ENCODE measurements around the gene QSOX2. TPM values are rescaled to one million over a fixed set of nuclear protein-coding genes. Genes with fewer than 3 reads are reported as not detected.

QSOX2 gene
- total and polyA plus RNA-seq, 7 donors: 0.60 to 10.1 (median 3.5) TPM

DNA sequence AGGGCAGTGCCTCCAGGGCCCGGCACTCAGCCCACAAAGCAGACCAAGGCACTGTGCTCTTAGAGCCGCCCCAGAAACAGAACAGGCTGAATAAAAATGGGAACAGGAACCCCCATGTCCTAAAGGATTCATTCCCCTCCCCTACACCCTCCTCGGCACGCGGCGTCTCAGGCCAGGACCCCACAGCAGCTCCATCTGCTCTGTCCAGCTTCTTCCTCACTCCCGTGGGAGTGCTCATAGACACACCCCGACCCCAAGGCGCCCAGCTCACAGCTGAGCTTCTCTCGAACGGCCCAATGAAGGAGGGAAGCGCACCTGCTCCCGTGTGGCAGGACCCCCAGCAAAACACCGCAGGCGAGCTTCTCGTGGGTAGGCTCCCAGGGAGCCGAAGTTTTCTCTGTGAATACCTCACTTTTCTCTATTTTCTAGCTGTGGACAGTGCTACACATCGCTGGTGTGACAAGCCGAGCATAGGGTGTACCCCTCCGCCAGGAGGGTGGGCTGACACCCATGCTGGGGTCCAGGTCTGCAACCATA, 15.4 kb upstream of the QSOX2 start:
- no peak overlapping the region for H3K27ac ChIP-seq
- DNase-seq: no peak
- TF ChIP-seq POLR2A (IDR thresholded peaks at IDR 0.05) (no peak), EP300 (IDR thresholded peaks at IDR 0.05) (no peak), CTCF (IDR thresholded peaks at IDR 0.05) (no peak), POLR2AphosphoS5 (IDR thresholded peaks at IDR 0.05) (no peak)
- no peak overlapping the region for H3K4me3 ChIP-seq
- H3K36me3 ChIP-seq: no peaks in the 10 kb centered on the region
- H3K4me1 ChIP-seq: no peaks in the 10 kb centered on the region
- 79 to 83% methylated on average over 20 of the region's 20 CpGs for WGBS, 2 donors
- no peaks in the 10 kb centered on the region for H3K9me3 ChIP-seq
- intact Hi-C loops (cut with DNase I): no loop called here
- peaks cover 0 to 14% (median 2%) of the 10 kb centered on the region in 3 donors for H3K27me3 ChIP-seq

GRCh38 chr9:136260521-136260920, 14.9 kb upstream of the QSOX2 start:
- H3K4me3 ChIP-seq: no peak overlapping the region
- no peak for TF ChIP-seq CTCF (IDR thresholded peaks at IDR 0.05)
- TF ChIP-seq EP300 (IDR thresholded peaks at IDR 0.05): no peak
- TF ChIP-seq POLR2A (IDR thresholded peaks at IDR 0.05): no peak
- no peak for TF ChIP-seq POLR2AphosphoS5 (IDR thresholded peaks at IDR 0.05)
- DNase-seq: no peak
- 75 to 88% methylated on average over 10 of the region's 10 CpGs for WGBS, 2 donors
- H3K27ac ChIP-seq: no peak overlapping the region
- H3K4me1 ChIP-seq: no peaks in the 10 kb centered on the region
- H3K27me3 ChIP-seq: peaks cover 0 to 18% (median 4%) of the 10 kb centered on the region in 3 donors
- H3K36me3 ChIP-seq: no peaks in the 10 kb centered on the region
- H3K9me3 ChIP-seq: no peaks in the 10 kb centered on the region
- intact Hi-C loops (cut with DNase I): no loop called here

GRCh38 chr9:136259836-136260235, 14.2 kb upstream of the QSOX2 start:
- H3K4me3 ChIP-seq: no peak overlapping the region
- DNase-seq: no peak
- H3K27me3 ChIP-seq: peaks cover 0 to 24% (median 4%) of the 10 kb centered on the region in 3 donors
- no peaks in the 10 kb centered on the region for H3K36me3 ChIP-seq
- H3K4me1 ChIP-seq: no peaks in the 10 kb centered on the region
- intact Hi-C loops (cut with DNase I): no loop called here
- TF ChIP-seq POLR2AphosphoS5 (IDR thresholded peaks at IDR 0.05): no peak
- WGBS, 2 donors: 88 to 93% methylated on average over 17 of the region's 17 CpGs
- no peak overlapping the region for H3K27ac ChIP-seq
- no peaks in the 10 kb centered on the region for H3K9me3 ChIP-seq

- Histone ChIP-seq H3K27ac (no peak overlapping the region), H3K9me3 (no peaks in the 10 kb centered on the region), H3K27me3 (peaks cover 0 to 28% (median 4%) of the 10 kb centered on the region in 3 donors), H3K36me3 (no peaks in the 10 kb centered on the region), H3K4me3 (no peak overlapping the region), H3K4me1 (no peaks in the 10 kb centered on the region)
- DNase-seq: no peak
- 60 to 74% methylated on average over 4 of the region's 4 CpGs for WGBS, 2 donors
- intact Hi-C loops (cut with DNase I): no loop called here
- TF ChIP-seq CTCF (IDR thresholded peaks at IDR 0.05) (no peak), EP300 (IDR thresholded peaks at IDR 0.05) (no peak), POLR2A (IDR thresholded peaks at IDR 0.05) (no peak), POLR2AphosphoS5 (IDR thresholded peaks at IDR 0.05) (no peak)
These were observed 13.9 kb upstream of the QSOX2 start for GRCh38 chr9:136259517-136259813.

DNA sequence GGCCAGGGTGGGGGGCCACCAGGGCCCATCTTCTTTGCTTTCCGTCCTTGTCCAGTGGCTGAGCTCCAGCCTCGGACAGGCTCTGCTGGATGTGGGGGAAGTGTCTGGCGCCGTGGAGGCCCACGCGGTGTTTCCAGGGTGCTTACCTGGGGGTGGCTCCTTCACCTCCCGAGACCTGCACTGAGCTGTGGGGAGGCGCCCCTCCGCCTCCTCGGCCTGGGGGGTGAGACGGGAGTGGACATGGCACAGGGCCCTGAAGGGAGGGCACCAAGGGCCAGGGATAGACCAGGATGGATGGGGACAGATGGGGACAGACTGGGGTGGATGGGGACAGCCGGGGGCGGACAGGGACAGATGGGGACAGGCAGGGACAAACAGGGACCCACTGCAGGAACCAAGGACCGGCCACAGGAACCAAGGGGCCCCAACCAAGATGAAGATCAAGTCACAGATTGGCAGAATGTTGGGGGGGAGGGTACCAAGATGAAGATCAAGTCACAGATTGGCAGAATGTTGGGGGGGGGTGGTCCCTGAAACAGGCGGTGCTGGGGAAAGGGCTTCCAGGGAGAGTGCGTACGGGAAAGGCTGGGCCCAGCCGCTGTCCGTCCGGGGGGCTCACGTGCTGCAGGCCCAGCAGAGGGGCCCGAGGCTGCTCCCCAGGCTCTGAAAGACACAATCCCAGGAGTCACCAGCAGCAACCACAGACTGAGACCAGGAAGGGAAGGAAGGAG, 13.3 kb upstream of the QSOX2 start:
- Histone ChIP-seq H3K4me1 (no peaks in the 10 kb centered on the region), H3K36me3 (no peaks in the 10 kb centered on the region), H3K27ac (no peak overlapping the region), H3K9me3 (no peaks in the 10 kb centered on the region), H3K4me3 (no peak overlapping the region), H3K27me3 (peaks cover 0 to 32% (median 4%) of the 10 kb centered on the region in 3 donors)
- DNase-seq: no peak
- intact Hi-C loops (cut with DNase I): no loop called here
- TF ChIP-seq CTCF (IDR thresholded peaks at IDR 0.05) (no peak), POLR2AphosphoS5 (IDR thresholded peaks at IDR 0.05) (no peak), POLR2A (IDR thresholded peaks at IDR 0.05) (no peak), EP300 (IDR thresholded peaks at IDR 0.05) (no peak)
- WGBS, 2 donors: 79 to 80% methylated on average over 22 of the region's 22 CpGs
